GDM1 (cell line): ENCODE results near the gene LYSMD3.

Experiments used
- DNase-seq: peaks from one replicate; lab custom pipeline; 2025; lab: John Stamatoyannopoulos, UW

Gene LYSMD3

GRCh38 chr5:90547072-90547536 lies 17.7 kb upstream of the LYSMD3 start:
- no peak for DNase-seq

- DNase-seq = no peak
Measured at GRCh38 chr5:90546216-90546837, 16.9 kb upstream of the LYSMD3 start.

GRCh38 chr5:90545511-90545910 lies 16.1 kb upstream of the LYSMD3 start:
- no peak for DNase-seq

- no peak for DNase-seq
Measured at GRCh38 chr5:90542827-90543519, 13.6 kb upstream of the LYSMD3 start.

- DNase-seq = no peak
Measured at GRCh38 chr5:90534922-90535321, 5.5 kb upstream of the LYSMD3 start.

GRCh38 chr5:90533794-90534193 lies 4.4 kb upstream of the LYSMD3 start:
- no peak for DNase-seq

GRCh38 chr5:90530736-90531487 lies 1.5 kb upstream of the LYSMD3 start:
- no peak for DNase-seq

- peak; percentile 62 for DNase-seq
Measured at GRCh38 chr5:90529939-90530677, 724 bp upstream of the LYSMD3 start.

- DNase-seq = no peak
Measured at GRCh38 chr5:90528601-90529193, 687 bp downstream of the LYSMD3 start.

- DNase-seq = no peak
Measured at GRCh38 chr5:90519081-90519480, 10.3 kb downstream of the LYSMD3 start.

GRCh38 chr5:90518661-90519060 lies 10.7 kb downstream of the LYSMD3 start:
- DNase-seq = no peak

GRCh38 chr5:90514520-90514919 lies 14.9 kb downstream of the LYSMD3 start:
- no peak for DNase-seq

- DNase-seq = no peak
Measured at GRCh38 chr5:90510438-90510837, 18.9 kb downstream of the LYSMD3 start.

GRCh38 chr5:90506221-90506620 lies 23.2 kb downstream of the LYSMD3 start:
- no peak for DNase-seq

GRCh38 chr5:90504743-90505142 lies 24.6 kb downstream of the LYSMD3 start:
- no peak for DNase-seq

- no peak for DNase-seq
Measured at GRCh38 chr5:90503596-90503995, 25.8 kb downstream of the LYSMD3 start.

- no peak for DNase-seq
Measured at GRCh38 chr5:90495146-90495545, 34.2 kb downstream of the LYSMD3 start.

GRCh38 chr5:90494043-90494442 lies 35.3 kb downstream of the LYSMD3 start:
- no peak for DNase-seq

GRCh38 chr5:90488791-90489190 lies 40.6 kb downstream of the LYSMD3 start:
- no peak for DNase-seq

GRCh38 chr5:90484540-90484939 lies 44.8 kb downstream of the LYSMD3 start:
- DNase-seq = no peak

GRCh38 chr5:90483206-90483605 lies 46.2 kb downstream of the LYSMD3 start:
- DNase-seq = no peak

GRCh38 chr5:90480699-90481098 lies 48.7 kb downstream of the LYSMD3 start:
- no peak for DNase-seq
